ENCODE results near the gene USP53.

USP53 gene

DNA sequence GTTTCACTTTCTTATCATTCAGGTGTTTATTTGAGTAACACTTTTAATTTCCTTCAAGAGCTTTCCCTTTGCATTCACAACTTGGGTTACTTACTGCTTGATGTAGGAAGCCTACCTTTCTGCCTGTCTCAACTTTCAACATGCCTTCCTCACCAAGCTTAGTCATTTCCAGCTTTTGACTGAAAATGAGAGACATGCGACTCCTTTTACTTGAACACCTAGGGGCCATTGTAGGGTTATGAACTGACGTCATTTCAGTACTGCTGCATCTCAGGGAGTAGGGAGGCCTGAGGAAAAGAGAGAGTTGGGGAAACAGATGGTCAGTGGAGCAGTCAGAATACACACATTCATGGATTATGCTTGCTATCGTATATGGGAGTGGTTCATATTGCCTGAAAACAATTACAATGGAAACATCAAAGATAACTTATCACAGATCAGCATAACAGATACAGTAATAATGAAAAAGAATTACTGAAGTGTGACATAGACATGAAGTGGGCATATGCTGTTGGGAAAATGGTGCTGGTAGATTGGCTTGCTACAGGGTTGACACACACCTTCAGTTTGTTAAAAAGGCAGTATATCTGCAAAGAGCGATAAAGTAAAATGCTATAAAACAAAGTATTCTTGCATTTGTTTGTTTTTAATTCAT is 25.7 kb downstream of the USP53 start:
- no peak for TF ChIP-seq EZH2phosphoT487 (conservative IDR thresholded peaks at IDR 0.05; ENCODE audit: low read length)
- TF ChIP-seq, protein P1, sequence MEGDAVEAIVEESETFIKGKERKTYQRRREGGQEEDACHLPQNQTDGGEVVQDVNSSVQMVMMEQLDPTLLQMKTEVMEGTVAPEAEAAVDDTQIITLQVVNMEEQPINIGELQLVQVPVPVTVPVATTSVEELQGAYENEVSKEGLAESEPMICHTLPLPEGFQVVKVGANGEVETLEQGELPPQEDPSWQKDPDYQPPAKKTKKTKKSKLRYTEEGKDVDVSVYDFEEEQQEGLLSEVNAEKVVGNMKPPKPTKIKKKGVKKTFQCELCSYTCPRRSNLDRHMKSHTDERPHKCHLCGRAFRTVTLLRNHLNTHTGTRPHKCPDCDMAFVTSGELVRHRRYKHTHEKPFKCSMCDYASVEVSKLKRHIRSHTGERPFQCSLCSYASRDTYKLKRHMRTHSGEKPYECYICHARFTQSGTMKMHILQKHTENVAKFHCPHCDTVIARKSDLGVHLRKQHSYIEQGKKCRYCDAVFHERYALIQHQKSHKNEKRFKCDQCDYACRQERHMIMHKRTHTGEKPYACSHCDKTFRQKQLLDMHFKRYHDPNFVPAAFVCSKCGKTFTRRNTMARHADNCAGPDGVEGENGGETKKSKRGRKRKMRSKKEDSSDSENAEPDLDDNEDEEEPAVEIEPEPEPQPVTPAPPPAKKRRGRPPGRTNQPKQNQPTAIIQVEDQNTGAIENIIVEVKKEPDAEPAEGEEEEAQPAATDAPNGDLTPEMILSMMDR (IDR thresholded peaks at IDR 0.05; ENCODE audit: insufficient read depth, low read length, poor library complexity, severe bottlenecking) = no peak
- no peak overlapping the region for H3K4me2 ChIP-seq (ENCODE audit: low read depth, low read length, poor library complexity, severe bottlenecking)
- H3K27me3 ChIP-seq (ENCODE audit: low read length) = no peaks in the 10 kb centered on the region

DNA sequence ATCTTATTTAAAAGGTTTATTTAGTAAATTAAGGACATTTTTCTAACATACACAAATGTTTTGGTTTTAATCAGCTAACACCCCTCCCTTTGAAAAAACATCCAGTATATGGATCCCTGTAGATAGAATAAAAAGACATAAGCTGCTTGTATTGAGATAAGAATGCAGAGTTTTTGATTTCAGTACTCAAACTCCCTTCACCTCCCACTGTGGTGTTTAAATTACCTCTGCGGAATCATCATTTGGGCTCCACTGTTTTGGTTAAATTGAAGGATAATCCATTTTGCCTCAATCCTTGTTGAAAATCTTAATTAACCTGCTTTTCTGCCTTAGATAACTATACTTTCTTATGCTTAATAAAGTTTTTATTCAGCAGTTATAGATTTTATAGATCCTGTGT is 27.6 kb downstream of the USP53 start:
- TF ChIP-seq, protein P1 (IDR thresholded peaks at IDR 0.05; ENCODE audit: insufficient read depth, low read length, poor library complexity, severe bottlenecking) = no peak
- no peak for TF ChIP-seq EZH2phosphoT487 (conservative IDR thresholded peaks at IDR 0.05; ENCODE audit: low read length)
- no peaks in the 10 kb centered on the region for H3F3A ChIP-seq (ENCODE audit: insufficient read depth)
- no peaks in the 10 kb centered on the region for H3K36me3 ChIP-seq (ENCODE audit: low read length)
- H3K27me3 ChIP-seq (ENCODE audit: low read length) = no peaks in the 10 kb centered on the region
- no peaks in the 10 kb centered on the region for H3K9me3 ChIP-seq (ENCODE audit: insufficient read depth, low read length)
- no peaks in the 10 kb centered on the region for H4K20me1 ChIP-seq (ENCODE audit: low read depth, low read length)
- H3K79me2 ChIP-seq (ENCODE audit: insufficient read depth, low read length) = no peaks in the 10 kb centered on the region
- no peak overlapping the region for H3K4me3 ChIP-seq (ENCODE audit: insufficient read depth, low read length, poor library complexity, severe bottlenecking)
- H3K4me2 ChIP-seq (ENCODE audit: low read depth, low read length, poor library complexity, severe bottlenecking) = no peak overlapping the region
- H2AFZ ChIP-seq (ENCODE audit: low read depth, low read length, severe bottlenecking) = no peak overlapping the region
- no peaks in the 10 kb centered on the region for H3K9me2 ChIP-seq (replicated peaks; ENCODE audit: insufficient read depth, low read length)
- no peak overlapping the region for H3K27ac ChIP-seq (ENCODE audit: low read depth, low read length)
- H3K9ac ChIP-seq (ENCODE audit: low read length) = no peak overlapping the region

More for the DNA sequence above, 25.7 kb downstream of the USP53 start:
- no peaks in the 10 kb centered on the region for H3F3A ChIP-seq (ENCODE audit: insufficient read depth)
- no peak overlapping the region for H3K4me3 ChIP-seq (ENCODE audit: insufficient read depth, low read length, poor library complexity, severe bottlenecking)
- no peaks in the 10 kb centered on the region for H3K79me2 ChIP-seq (ENCODE audit: insufficient read depth, low read length)
- no peaks in the 10 kb centered on the region for H3K9me2 ChIP-seq (replicated peaks; ENCODE audit: insufficient read depth, low read length)
- no peaks in the 10 kb centered on the region for H4K20me1 ChIP-seq (ENCODE audit: low read depth, low read length)
- no peaks in the 10 kb centered on the region for H3K36me3 ChIP-seq (ENCODE audit: low read length)
- H2AFZ ChIP-seq (ENCODE audit: low read depth, low read length, severe bottlenecking) = no peak overlapping the region
- H3K27ac ChIP-seq (ENCODE audit: low read depth, low read length) = no peak overlapping the region
- no peak overlapping the region for H3K9ac ChIP-seq (ENCODE audit: low read length)
- no peaks in the 10 kb centered on the region for H3K9me3 ChIP-seq (ENCODE audit: insufficient read depth, low read length)

DNA sequence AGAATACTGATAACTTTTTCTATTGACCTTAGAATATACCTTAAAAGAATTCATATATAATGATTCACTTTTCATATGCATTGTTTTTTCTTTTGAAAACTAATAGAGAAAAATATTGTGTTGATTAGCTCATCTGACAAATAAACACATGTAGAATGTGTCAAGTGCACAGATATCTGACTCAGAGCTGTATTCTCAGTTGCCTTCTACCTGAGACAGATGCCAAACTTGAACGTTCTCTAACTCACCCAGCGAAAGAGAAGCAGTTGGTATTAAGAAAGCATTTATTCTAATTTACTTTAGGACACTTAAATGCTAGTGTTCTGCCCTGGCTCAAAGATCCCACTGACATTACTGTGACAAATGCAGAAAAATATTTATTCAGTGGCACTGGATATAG is 28.1 kb downstream of the USP53 start:
- Histone ChIP-seq H3K36me3 (ENCODE audit: low read length) (no peaks in the 10 kb centered on the region), H3F3A (ENCODE audit: insufficient read depth) (no peaks in the 10 kb centered on the region), H3K27me3 (ENCODE audit: low read length) (no peaks in the 10 kb centered on the region), H3K4me3 (ENCODE audit: insufficient read depth, low read length, poor library complexity, severe bottlenecking) (no peak overlapping the region), H2AFZ (ENCODE audit: low read depth, low read length, severe bottlenecking) (no peak overlapping the region), H3K9ac (ENCODE audit: low read length) (no peak overlapping the region), H3K79me2 (ENCODE audit: insufficient read depth, low read length) (no peaks in the 10 kb centered on the region), H4K20me1 (ENCODE audit: low read depth, low read length) (no peaks in the 10 kb centered on the region), H3K4me2 (ENCODE audit: low read depth, low read length, poor library complexity, severe bottlenecking) (no peak overlapping the region), H3K27ac (ENCODE audit: low read depth, low read length) (no peak overlapping the region), H3K9me2 (replicated peaks; ENCODE audit: insufficient read depth, low read length) (no peaks in the 10 kb centered on the region), H3K9me3 (ENCODE audit: insufficient read depth, low read length) (no peaks in the 10 kb centered on the region)
- TF ChIP-seq, protein P1 (IDR thresholded peaks at IDR 0.05; ENCODE audit: insufficient read depth, low read length, poor library complexity, severe bottlenecking) = no peak
- no peak for TF ChIP-seq EZH2phosphoT487 (conservative IDR thresholded peaks at IDR 0.05; ENCODE audit: low read length)

All from SU-DHL-6 (cell line).